Osteoblast (primary cell): ENCODE data around the gene KCND2. TPM values are rescaled to one million over a fixed set of nuclear protein-coding genes. Genes with fewer than 3 reads are reported as not detected.

ENCODE experiments used
- DNase-seq: peaks from one replicate; pipeline ENCODE4 v3.0.0; 2011; ENCODE audit warnings: low spot score, mixed read lengths; ENCODE audit not compliant: insufficient read length; ENCODE audit errors: missing footprints
- H2AFZ ChIP-seq: 2 replicates; pipeline ENCODE4 v1.6.0; 2011; ENCODE audit warnings: mild to moderate bottlenecking, low read length
- H3K27ac ChIP-seq: 2 replicates; pipeline ENCODE4 v1.5.1; 2011; ENCODE audit warnings: mild to moderate bottlenecking, low read depth, low read length, moderate library complexity
- H3K27me3 ChIP-seq: 2 replicates; pipeline ENCODE4 v1.6.0; 2012; ENCODE audit warnings: mild to moderate bottlenecking, control low read depth, inconsistent platforms, low read length, moderate library complexity; ENCODE audit not compliant: insufficient read depth
- H3K36me3 ChIP-seq: 2 replicates; pipeline ENCODE4 v1.5.1; 2011; ENCODE audit warnings: mild to moderate bottlenecking, low read length, control low read depth, moderate library complexity; ENCODE audit not compliant: insufficient read depth
- H3K4me1 ChIP-seq: 2 replicates; pipeline ENCODE4 v1.5.1; 2011; ENCODE audit warnings: mild to moderate bottlenecking, low read length, control low read depth, moderate library complexity; ENCODE audit not compliant: insufficient read depth
- H3K4me2 ChIP-seq: 2 replicates; pipeline ENCODE4 v1.6.0; 2011; ENCODE audit warnings: mild to moderate bottlenecking, low read length; ENCODE audit not compliant: insufficient read depth
- H3K4me3 ChIP-seq: fragments of 200-600 bp; sonication (generic); 3 replicates; pipeline ENCODE4 v1.5.1; 2012; ENCODE audit warnings: mild to moderate bottlenecking, low read length, inconsistent platforms; ENCODE audit not compliant: insufficient read depth
- H3K79me2 ChIP-seq: 2 replicates; pipeline ENCODE4 v1.6.0; 2012; ENCODE audit warnings: mild to moderate bottlenecking, low read length, control low read depth, inconsistent platforms; ENCODE audit not compliant: insufficient read depth
- H3K9me3 ChIP-seq: 2 replicates; pipeline ENCODE4 v1.5.1; 2011; ENCODE audit warnings: low read depth, low read length, control low read depth
- H4K20me1 ChIP-seq: 2 replicates; pipeline ENCODE4 v1.6.0; 2012; ENCODE audit warnings: mild to moderate bottlenecking, low read length, control low read depth; ENCODE audit not compliant: insufficient read depth
- CTCF ChIP-seq: IDR thresholded peaks from 2 replicates; pipeline ENCODE4 v1.5.1; 2011; ENCODE audit warnings: mild to moderate bottlenecking, low read depth, low read length, moderate library complexity; ENCODE audit errors: extremely low read depth
- total RNA-seq: library from RNA; depleted of rRNA; stranded (reverse); fragments of >200 nt; gene quantifications from 2 replicates; pipeline ENCODE4 v1.2.3, GENCODE V29; 2012

Gene KCND2
- total RNA-seq, 1 donor: 6.5 TPM

DNA sequence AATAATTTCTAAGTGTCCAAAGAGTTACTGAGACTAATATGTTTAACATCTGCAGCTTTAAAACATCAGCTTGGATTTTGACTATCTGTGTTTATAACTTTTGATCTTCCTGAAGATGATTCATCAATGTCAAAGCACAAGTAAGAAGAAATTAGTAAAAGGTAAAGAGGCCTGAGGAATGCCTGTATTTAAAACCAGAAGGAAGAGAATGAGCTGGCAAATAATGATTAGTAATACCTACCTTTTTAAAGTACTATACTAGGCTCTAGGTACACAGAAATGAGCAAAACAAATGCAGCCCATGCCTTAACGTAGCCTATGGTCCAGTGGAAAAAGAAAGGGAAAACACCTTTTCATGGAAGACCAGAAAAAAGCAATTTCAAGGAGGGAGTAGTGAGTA lies 158.0 kb downstream of the KCND2 start:
- Histone ChIP-seq H2AFZ (no peak overlapping the region), H3K79me2 (no peaks in the 10 kb centered on the region), H3K4me2 (no peak overlapping the region), H3K27me3 (no peaks in the 10 kb centered on the region), H4K20me1 (no peaks in the 10 kb centered on the region), H3K4me1 (no peaks in the 10 kb centered on the region), H3K27ac (no peak overlapping the region), H3K36me3 (no peaks in the 10 kb centered on the region), H3K4me3 (no peak overlapping the region), H3K9me3 (no peaks in the 10 kb centered on the region)
- no peak for DNase-seq
- no peak for TF ChIP-seq CTCF

- Histone ChIP-seq H3K4me1 (no peaks in the 10 kb centered on the region), H3K27ac (no peak overlapping the region), H3K79me2 (no peaks in the 10 kb centered on the region), H3K36me3 (no peaks in the 10 kb centered on the region), H4K20me1 (no peaks in the 10 kb centered on the region), H2AFZ (no peak overlapping the region), H3K4me3 (no peak overlapping the region), H3K27me3 (no peaks in the 10 kb centered on the region), H3K9me3 (no peaks in the 10 kb centered on the region), H3K4me2 (no peak overlapping the region)
- no peak for DNase-seq
- TF ChIP-seq CTCF: no peak
Observed at GRCh38 chr7:120436487-120437060, 163.6 kb downstream of the KCND2 start.

DNA sequence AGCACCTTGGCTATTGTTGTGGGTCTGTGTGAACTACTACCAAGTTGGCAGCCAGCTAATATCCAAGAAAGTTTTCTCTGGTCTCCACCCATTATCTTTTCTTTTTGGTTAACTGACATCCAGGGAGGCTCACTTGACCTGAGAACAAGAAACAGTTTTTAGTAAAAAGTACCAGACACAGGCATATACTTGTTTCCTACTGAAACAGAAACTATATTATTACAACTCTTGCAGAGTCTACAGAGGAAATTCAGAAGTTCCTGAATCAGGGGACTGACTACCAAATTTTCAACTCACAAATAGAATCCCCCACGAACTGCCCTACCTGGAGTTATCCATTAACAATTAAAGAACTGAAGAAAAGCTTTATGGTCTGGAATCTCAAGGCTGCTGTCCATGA lies 168.9 kb downstream of the KCND2 start:
- no peak overlapping the region for H3K4me3 ChIP-seq

GRCh38 chr7:120442838-120443237 lies 169.9 kb downstream of the KCND2 start:
- no peaks in the 10 kb centered on the region for H4K20me1 ChIP-seq
- peaks cover 2% of the 10 kb centered on the region for H3K9me3 ChIP-seq
- no peaks in the 10 kb centered on the region for H3K79me2 ChIP-seq
- H3K4me1 ChIP-seq: no peaks in the 10 kb centered on the region
- DNase-seq: no peak
- no peaks in the 10 kb centered on the region for H3K36me3 ChIP-seq
- H2AFZ ChIP-seq: no peak overlapping the region
- H3K4me2 ChIP-seq: no peak overlapping the region
- no peak overlapping the region for H3K4me3 ChIP-seq
- H3K27me3 ChIP-seq: no peaks in the 10 kb centered on the region
- no peak for TF ChIP-seq CTCF
- H3K27ac ChIP-seq: no peak overlapping the region

More for the DNA sequence above, 168.9 kb downstream of the KCND2 start:
- H3K27me3 ChIP-seq: no peaks in the 10 kb centered on the region
- H3K36me3 ChIP-seq: no peaks in the 10 kb centered on the region
- H3K79me2 ChIP-seq: no peaks in the 10 kb centered on the region
- no peak overlapping the region for H3K4me2 ChIP-seq
- peaks cover 2% of the 10 kb centered on the region for H3K9me3 ChIP-seq
- no peak for DNase-seq
- no peak overlapping the region for H3K27ac ChIP-seq
- H3K4me1 ChIP-seq: no peaks in the 10 kb centered on the region
- TF ChIP-seq CTCF: no peak
- no peaks in the 10 kb centered on the region for H4K20me1 ChIP-seq
- no peak overlapping the region for H2AFZ ChIP-seq
